ENCODE results near the gene NDST1. TPM values are rescaled to one million over a fixed set of nuclear protein-coding genes. Genes with fewer than 3 reads are reported as not detected.

NDST1 gene
- total RNA-seq, 1 experiment from 2014 or later = 42.6 TPM

- Histone ChIP-seq H2AFZ (ENCODE audit: low read length) (no peak overlapping the region), H3K9ac (ENCODE audit: low read length) (no peak overlapping the region), H3K27ac (ENCODE audit: low read length) (no peak overlapping the region), H3K4me2 (ENCODE audit: low read length) (no peak overlapping the region), H3F3A (ENCODE audit: low read length, unreplicated experiment) (no peaks in the 10 kb centered on the region), H4K20me1 (ENCODE audit: low read length) (no peaks in the 10 kb centered on the region), H3K36me3 (ENCODE audit: low read depth, low read length) (no peaks in the 10 kb centered on the region), H3K9me3 (ENCODE audit: low read length) (no peaks in the 10 kb centered on the region), H3K9me2 (replicated peaks; ENCODE audit: low read length) (no peaks in the 10 kb centered on the region), H3K4me1 (ENCODE audit: insufficient read depth, low read length) (peaks cover 7% of the 10 kb centered on the region; the same call in 1 of the 2 replicates), H3K79me2 (ENCODE audit: low read length) (no peaks in the 10 kb centered on the region), H3K4me3 (ENCODE audit: low read length) (no peak overlapping the region), H3K27me3 (ENCODE audit: low read length) (no peaks in the 10 kb centered on the region)
- DNase-seq = no peak
- ChIA-PET CTCF (no interaction called here), POLR2A (ENCODE audit: unreplicated experiment) (no interaction called here)
- no TSS peak for BruUV-seq (replicated peaks)
- no peak for ATAC-seq
- TF ChIP-seq EZH2 (IDR thresholded peaks at IDR 0.05; ENCODE audit: low read length, unreplicated experiment) = no peak
- TF ChIP-seq EZH2phosphoT487 (IDR thresholded peaks at IDR 0.05; ENCODE audit: borderline replicate concordance, low read length) = no peak
- no peak for TF ChIP-seq CTCF (conservative IDR thresholded peaks at IDR 0.05; ENCODE audit: low read depth, low read length)
- intact Hi-C loops (cut with micrococcal nuclease) = no loop called here
Measured at GRCh38 chr5:150558088-150558621, 50.2 kb downstream of the NDST1 start.

- Histone ChIP-seq H3K9me3 (ENCODE audit: low read length) (no peaks in the 10 kb centered on the region), H2AFZ (ENCODE audit: low read length) (no peak overlapping the region), H3K79me2 (ENCODE audit: low read length) (no peaks in the 10 kb centered on the region), H3K36me3 (ENCODE audit: low read depth, low read length) (no peaks in the 10 kb centered on the region), H3K27me3 (ENCODE audit: low read length) (no peaks in the 10 kb centered on the region), H3K4me1 (ENCODE audit: insufficient read depth, low read length) (peaks cover 7% of the 10 kb centered on the region; the same call in 1 of the 2 replicates), H3F3A (ENCODE audit: low read length, unreplicated experiment) (no peaks in the 10 kb centered on the region), H3K9me2 (replicated peaks; ENCODE audit: low read length) (no peaks in the 10 kb centered on the region), H4K20me1 (ENCODE audit: low read length) (no peaks in the 10 kb centered on the region), H3K27ac (ENCODE audit: low read length) (no peak overlapping the region), H3K9ac (ENCODE audit: low read length) (no peak overlapping the region), H3K4me2 (ENCODE audit: low read length) (no peak overlapping the region), H3K4me3 (ENCODE audit: low read length) (no peak overlapping the region)
- DNase-seq = no peak
- TF ChIP-seq CTCF (conservative IDR thresholded peaks at IDR 0.05; ENCODE audit: low read depth, low read length) (no peak), EZH2 (IDR thresholded peaks at IDR 0.05; ENCODE audit: low read length, unreplicated experiment) (no peak), EZH2phosphoT487 (IDR thresholded peaks at IDR 0.05; ENCODE audit: borderline replicate concordance, low read length) (no peak)
- no TSS peak for BruUV-seq (replicated peaks)
- CTCF ChIA-PET = interaction anchor here (1.6 kb wide), 1 partner anchor 100 kb away, joined by 4 read pairs; no protein-coding TSS in a partner anchor
- intact Hi-C loops (cut with micrococcal nuclease) = no loop called here
- no peak for ATAC-seq
- POLR2A ChIA-PET (ENCODE audit: unreplicated experiment) = interaction anchor here (0.5 kb wide), 1 partner anchor 84 kb away, joined by 3 read pairs; no protein-coding TSS in a partner anchor
Measured at GRCh38 chr5:150559088-150559487, 51.2 kb downstream of the NDST1 start.

GRCh38 chr5:150559701-150560100 lies 51.8 kb downstream of the NDST1 start:
- no TSS peak for BruUV-seq (replicated peaks)
- Histone ChIP-seq H3K27me3 (ENCODE audit: low read length) (no peaks in the 10 kb centered on the region), H4K20me1 (ENCODE audit: low read length) (no peaks in the 10 kb centered on the region), H3K9me2 (replicated peaks; ENCODE audit: low read length) (no peaks in the 10 kb centered on the region), H3K79me2 (ENCODE audit: low read length) (no peaks in the 10 kb centered on the region), H3K4me2 (ENCODE audit: low read length) (no peak overlapping the region), H3K27ac (ENCODE audit: low read length) (no peak overlapping the region), H3K4me1 (ENCODE audit: insufficient read depth, low read length) (peaks cover 7% of the 10 kb centered on the region; the same call in 1 of the 2 replicates), H3K36me3 (ENCODE audit: low read depth, low read length) (no peaks in the 10 kb centered on the region), H3K9ac (ENCODE audit: low read length) (no peak overlapping the region), H3K9me3 (ENCODE audit: low read length) (no peaks in the 10 kb centered on the region), H3K4me3 (ENCODE audit: low read length) (no peak overlapping the region), H2AFZ (ENCODE audit: low read length) (no peak overlapping the region), H3F3A (ENCODE audit: low read length, unreplicated experiment) (no peaks in the 10 kb centered on the region)
- intact Hi-C loops (cut with micrococcal nuclease) = loop anchor here (2.0 to 5.0 kb wide), 3 partner anchors 141 to 603 kb away; partner anchors contain the start of genes RBM22 and SMIM3
- ChIA-PET CTCF (interaction anchor here (0.7 to 1.6 kb wide), 2 partner anchors 58 to 101 kb away, joined by 3 to 4 read pairs; no protein-coding TSS in a partner anchor), POLR2A (ENCODE audit: unreplicated experiment) (no interaction called here)
- TF ChIP-seq EZH2 (IDR thresholded peaks at IDR 0.05; ENCODE audit: low read length, unreplicated experiment) (no peak), CTCF (conservative IDR thresholded peaks at IDR 0.05; ENCODE audit: low read depth, low read length) (no peak), EZH2phosphoT487 (IDR thresholded peaks at IDR 0.05; ENCODE audit: borderline replicate concordance, low read length) (no peak)
- ATAC-seq (peak; percentile 9; the same call in 1 of the 2 replicates), DNase-seq (peak; percentile 23)
